ENCODE results near the gene WWOX.

WWOX gene

GRCh38 chr16:78523212-78523985 is 423.9 kb downstream of the WWOX start:
- TF ChIP-seq CTCF (IDR thresholded peaks at IDR 0.05; ENCODE audit: control insufficient read depth, insufficient read depth, low read depth, low read length, missing control alignments), result no peak
- no peak for DNase-seq (ENCODE audit: low read depth)
- no peak overlapping the region for H3K4me3 ChIP-seq (ENCODE audit: control insufficient read depth, low read depth, low read length)

- H3K4me3 ChIP-seq (ENCODE audit: control insufficient read depth, low read depth, low read length), result no peak overlapping the region
- DNase-seq (ENCODE audit: low read depth), result no peak
- TF ChIP-seq CTCF (IDR thresholded peaks at IDR 0.05; ENCODE audit: control insufficient read depth, insufficient read depth, low read depth, low read length, missing control alignments), result no peak
Measured at GRCh38 chr16:78524066-78524595, 424.7 kb downstream of the WWOX start.

- no peak for DNase-seq (ENCODE audit: low read depth)
- H3K4me3 ChIP-seq (ENCODE audit: control insufficient read depth, low read depth, low read length), result no peak overlapping the region
- TF ChIP-seq CTCF (IDR thresholded peaks at IDR 0.05; ENCODE audit: control insufficient read depth, insufficient read depth, low read depth, low read length, missing control alignments), result no peak
Measured at GRCh38 chr16:78528265-78528664, 428.8 kb downstream of the WWOX start.

- DNase-seq (ENCODE audit: low read depth), result no peak
- TF ChIP-seq CTCF (IDR thresholded peaks at IDR 0.05; ENCODE audit: control insufficient read depth, insufficient read depth, low read depth, low read length, missing control alignments), result no peak
- H3K4me3 ChIP-seq (ENCODE audit: control insufficient read depth, low read depth, low read length), result no peak overlapping the region
Measured at GRCh38 chr16:78529881-78530280, 430.4 kb downstream of the WWOX start.

GRCh38 chr16:78530283-78530682 is 430.8 kb downstream of the WWOX start:
- no peak overlapping the region for H3K4me3 ChIP-seq (ENCODE audit: control insufficient read depth, low read depth, low read length)
- no peak for TF ChIP-seq CTCF (IDR thresholded peaks at IDR 0.05; ENCODE audit: control insufficient read depth, insufficient read depth, low read depth, low read length, missing control alignments)
- no peak for DNase-seq (ENCODE audit: low read depth)

- TF ChIP-seq CTCF (IDR thresholded peaks at IDR 0.05; ENCODE audit: control insufficient read depth, insufficient read depth, low read depth, low read length, missing control alignments), result no peak
- no peak overlapping the region for H3K4me3 ChIP-seq (ENCODE audit: control insufficient read depth, low read depth, low read length)
- DNase-seq (ENCODE audit: low read depth), result no peak
Measured at GRCh38 chr16:78535098-78535497, 435.6 kb downstream of the WWOX start.
